DMS153 (cell line): ENCODE data around the gene SIX3.

ENCODE experiments used
- DNase-seq: peaks from one replicate; lab custom pipeline; 2025; lab: John Stamatoyannopoulos, UW

Gene SIX3

DNA sequence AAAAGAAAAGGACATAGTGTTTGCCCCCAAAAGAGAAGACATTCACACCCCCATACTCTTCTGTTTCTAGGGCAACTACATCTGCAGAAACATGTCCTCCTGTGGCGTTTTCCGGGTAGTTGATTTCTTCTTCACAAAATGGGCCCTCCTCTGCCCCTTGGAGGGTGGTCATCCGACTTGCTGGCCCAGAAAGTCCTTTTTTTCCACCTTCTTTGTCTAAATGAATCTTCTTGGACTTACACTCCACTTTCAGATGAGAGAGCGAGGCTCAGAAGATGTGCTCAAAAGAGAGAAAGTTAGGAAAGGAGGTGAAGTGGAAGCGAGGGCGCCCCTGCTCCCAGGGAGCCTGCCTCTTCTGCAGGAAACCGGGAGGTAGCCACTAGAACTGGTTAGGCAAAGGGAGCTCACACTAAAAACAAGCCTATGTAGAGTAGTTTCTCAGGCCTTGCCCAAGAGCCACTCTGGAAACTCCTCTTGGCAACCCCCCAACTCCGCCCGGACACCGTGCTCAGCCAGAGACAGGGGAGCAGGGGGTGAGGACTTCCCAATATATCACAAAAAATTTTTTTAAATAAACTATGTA, 10.2 kb upstream of the SIX3 start:
- DNase-seq, result no peak

- DNase-seq, result no peak
These were observed 9.4 kb upstream of the SIX3 start for GRCh38 chr2:44932079-44932478.

DNA sequence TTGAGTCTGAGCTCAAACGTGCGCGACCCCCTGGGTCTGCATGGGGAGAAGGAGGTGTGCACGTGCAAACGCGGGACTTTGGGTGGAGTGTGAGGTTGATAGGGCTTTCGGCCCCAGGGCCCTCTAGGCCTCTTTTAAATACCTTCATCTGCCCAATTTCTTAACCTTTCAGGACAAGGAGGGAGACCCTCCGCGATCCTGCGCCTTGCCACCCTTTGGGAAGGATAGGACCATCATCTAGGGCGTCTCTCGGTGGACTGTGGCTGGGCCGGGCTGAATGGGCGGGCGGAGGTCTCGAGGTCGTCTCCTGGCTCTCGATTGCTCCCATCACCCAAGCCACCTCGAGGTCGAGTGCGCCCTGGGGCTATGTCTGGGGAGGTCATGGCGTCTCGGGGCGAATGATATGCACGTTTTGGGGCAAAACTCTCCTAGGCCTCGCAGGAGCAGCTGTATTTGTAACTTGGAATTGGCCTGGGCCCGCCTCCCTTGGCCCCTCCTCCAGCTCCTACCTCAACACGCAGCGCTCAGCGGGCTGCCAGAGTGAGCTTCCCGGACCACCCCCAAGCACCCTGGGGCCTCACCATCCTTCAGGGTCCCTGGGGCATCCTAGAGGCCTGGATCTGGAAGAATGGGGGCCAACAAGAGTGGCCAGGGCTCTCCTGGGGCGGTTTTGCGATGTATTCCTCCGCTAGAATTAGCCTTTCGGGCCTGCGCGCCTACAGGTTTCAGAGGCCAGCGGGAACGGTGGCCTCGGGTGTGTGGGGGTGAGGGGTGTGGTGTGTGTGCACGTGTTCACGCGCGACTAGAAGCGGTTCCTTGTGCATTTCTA, 8.7 kb upstream of the SIX3 start:
- no peak for DNase-seq

DNA sequence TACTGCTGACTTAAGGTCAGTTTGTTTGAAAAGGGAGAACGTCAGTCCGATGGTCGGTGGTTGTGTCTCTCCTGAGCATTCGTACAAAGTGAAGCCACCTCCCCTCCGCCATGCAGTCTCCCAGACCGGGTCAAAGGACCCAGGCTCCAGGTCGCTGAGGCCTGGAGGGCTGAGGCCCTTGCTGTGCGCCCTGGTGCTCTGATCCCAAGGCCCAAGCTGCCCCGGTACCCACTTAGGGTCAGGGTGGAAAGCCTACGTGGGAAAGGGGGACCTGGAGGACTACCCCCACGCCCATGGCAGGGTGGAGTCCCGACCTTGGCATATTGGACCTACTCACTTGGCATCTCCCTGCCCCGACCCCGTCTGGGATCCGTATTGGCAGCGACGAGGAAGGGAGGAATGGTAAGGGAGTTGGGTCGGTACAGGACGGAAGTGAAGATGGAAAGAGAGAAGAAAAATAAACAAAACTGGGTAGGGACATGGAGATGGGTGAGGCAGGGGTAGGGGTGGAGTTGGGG, 8.0 kb upstream of the SIX3 start:
- DNase-seq, result no peak

- no peak for DNase-seq
These were observed 7.2 kb upstream of the SIX3 start for GRCh38 chr2:44934038-44934982.

GRCh38 chr2:44934983-44935728, 6.3 kb upstream of the SIX3 start:
- DNase-seq, result no peak

- DNase-seq, result no peak
These were observed 5.8 kb upstream of the SIX3 start for GRCh38 chr2:44935729-44936098.

- no peak for DNase-seq
These were observed 5.2 kb upstream of the SIX3 start for GRCh38 chr2:44936275-44936674.

- DNase-seq, result no peak
These were observed 4.5 kb upstream of the SIX3 start for GRCh38 chr2:44936715-44937687.

DNA sequence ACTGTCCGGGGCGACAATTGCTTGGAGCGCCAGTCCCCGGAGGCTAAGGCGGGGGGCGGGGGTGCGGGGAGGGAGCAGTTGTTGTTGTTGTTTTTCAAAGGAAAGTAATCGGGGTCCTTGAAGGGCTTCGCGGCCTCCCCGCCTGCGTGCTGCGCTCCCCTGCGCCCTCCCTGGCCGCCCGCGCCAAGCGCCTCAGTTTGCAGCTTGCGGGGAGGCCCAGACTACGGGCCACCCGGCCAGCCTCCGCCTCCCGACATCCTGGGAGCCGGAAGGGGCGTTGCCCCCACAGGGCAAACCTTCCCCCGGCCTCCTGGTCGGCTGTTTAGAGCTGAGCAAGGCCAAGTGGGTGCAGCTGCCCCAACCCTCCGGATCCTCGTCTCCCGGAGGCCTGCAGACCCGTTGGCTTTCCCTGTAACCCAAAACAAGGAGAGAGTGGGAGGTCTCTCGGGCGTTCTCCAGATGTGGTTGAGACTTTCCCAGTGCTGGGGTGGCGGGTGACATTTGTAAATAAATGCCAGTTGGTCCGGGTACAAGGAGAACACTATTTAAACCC, 3.7 kb upstream of the SIX3 start:
- DNase-seq, result peak; percentile 61

DNA sequence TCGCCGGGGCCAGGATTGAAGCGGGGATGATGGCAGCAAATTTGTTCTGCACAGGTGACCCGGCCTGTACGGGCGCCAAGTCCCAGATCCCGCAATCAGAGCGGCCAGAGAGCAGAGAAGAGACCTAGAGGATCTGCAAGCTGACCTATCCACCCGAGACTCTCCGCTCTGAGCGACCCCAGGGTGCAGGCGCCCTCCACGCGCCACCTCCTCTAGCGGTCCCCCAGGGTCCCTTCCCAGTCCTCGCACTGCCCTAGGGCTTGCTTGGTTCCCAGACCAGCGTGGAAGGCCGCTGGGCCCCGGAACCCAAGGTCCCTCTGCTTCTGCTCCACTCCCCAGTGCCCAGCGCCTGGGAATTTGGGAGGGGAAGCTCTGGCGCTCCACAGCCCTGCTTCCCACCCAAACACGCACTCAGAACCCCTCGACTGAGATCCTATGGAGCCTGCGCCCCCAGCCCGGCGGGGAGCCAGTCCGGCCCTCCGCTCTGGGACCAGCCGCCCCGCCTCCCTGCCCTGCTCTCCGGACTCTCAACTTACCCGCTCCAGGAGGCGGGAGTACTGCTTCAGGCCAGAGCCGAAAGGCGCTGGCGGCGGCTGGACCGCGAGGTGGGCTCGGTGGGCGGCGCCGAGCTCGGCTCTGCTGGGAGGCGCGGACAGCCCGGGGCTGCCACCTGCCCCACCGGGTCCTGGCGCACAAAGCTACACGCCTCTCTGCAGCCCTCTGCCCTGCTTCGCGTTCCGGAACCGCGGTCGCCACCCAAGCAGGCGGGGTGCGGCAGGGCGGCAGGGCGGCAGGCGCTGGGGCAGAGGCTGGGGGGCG, 3.0 kb upstream of the SIX3 start:
- no peak for DNase-seq

- no peak for DNase-seq
These were observed 2.1 kb upstream of the SIX3 start for GRCh38 chr2:44939106-44940048.

DNA sequence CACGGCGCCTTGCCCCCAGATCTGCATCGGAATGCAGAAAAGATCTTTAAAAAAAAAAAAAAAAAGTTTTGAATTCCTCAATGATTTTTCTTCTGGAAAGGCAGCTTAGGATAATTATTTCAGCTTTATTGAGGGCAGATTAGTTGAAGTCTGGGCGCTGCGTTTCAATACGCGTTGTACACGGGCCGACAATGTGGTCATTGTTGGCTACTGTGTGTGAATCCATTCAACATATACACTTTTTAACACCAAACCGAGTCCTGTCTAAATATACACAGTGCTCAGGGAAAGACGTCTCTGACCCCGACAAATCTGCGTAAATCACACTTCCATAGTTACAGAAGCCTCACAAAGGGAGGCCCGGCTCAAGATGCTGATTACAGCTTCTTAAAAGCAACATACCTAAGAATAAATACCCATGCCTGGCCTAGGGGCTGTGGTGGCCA, 1.4 kb upstream of the SIX3 start:
- no peak for DNase-seq

DNA sequence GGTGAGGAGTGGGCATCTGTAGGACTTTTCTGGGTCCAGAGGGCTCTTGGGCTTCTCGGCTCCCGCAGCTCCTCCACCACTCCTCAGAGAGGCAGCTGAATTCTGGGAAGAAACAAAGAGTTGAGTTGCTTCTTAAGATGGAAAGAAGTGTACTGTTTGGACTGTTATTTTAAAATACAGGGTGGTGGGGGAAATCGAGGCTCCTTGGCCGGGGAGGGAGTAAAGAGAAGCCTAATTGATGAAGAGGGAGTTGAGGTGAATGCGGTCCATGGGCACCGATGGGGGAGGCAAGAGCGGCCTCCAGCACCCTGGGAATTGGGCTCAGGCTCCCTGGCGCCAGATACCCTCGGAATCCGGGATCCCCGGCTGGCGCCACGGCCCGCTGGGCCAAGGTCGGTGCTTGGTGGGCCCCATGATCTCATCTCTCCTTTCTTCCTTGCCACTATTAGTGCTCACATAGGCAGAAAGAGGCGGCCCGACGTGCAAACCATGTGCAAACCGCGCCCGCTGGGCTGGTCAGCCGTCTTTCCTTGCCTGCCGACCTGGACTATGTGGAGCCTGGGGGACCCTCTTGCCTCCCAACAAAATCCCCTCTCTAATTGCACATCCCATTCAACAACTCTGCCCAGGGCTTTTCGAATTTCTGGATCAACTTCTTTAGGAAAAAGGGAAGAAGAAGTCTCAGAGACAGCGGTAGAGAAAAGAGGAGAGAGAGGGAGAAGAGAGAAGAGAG, 604 bp upstream of the SIX3 start:
- DNase-seq, result no peak

GRCh38 chr2:44942304-44943030, 965 bp downstream of the SIX3 start:
- no peak for DNase-seq

DNA sequence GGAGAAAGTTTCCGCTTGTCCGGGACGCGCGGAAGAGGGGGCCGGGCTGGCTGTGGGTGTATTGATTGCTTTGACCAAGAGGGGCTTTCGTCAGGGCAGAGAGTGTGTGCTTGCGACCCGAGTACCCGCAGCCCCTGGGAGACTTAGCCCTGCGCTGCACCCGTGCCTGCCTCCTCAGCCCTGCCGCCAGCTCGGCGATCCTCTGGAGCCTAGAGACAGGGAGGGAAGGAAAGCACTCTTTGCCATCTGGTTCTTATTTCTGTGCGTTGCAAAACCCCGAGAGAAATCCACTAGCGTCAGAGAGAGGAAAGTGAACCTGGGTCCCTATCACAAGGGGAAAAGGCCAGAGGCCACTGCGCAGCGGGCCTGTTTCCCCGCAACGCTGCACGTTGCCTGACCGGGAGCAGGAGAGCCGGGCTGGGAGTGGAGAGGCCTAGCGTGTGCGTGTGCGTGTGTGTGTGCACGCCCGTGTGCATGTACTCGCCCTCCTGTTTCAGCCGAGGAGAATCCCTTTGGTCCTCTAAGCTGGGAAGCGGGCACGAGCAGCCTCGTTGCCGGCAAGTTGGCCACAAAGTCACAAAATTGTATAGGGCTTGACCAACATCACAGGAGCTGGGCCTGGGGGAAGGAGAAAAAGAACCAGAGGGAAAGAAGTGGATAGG, 1.7 kb downstream of the SIX3 start:
- no peak for DNase-seq
